ENCODE measurements around the gene KDM4D.
"Not testable (repeated sequence)": the region's sequence is repeated elsewhere in the genome, so short reads cannot be mapped to it uniquely, and the experiment has no call there.

The KDM4D gene

DNA sequence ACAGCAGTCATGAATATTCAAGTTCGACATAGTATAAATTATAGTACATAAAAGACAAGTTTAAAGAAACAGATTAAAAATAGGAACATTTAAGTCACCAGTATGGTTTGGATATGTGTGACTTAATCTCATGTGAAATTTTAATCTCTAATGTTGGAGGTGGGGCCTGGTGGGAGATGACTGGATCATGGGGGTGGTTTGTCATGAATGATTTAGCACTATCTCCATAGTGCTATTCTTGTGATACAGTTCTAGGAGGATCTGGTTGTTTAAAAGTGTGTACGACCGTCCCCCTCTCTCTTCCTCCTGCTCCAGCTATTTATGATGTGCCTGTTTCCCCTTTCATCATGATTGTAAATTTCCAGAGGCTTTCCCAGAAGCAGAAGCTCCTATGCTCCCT lies 54.8 kb downstream of the KDM4D start:
- no peak for DNase-seq

DNA sequence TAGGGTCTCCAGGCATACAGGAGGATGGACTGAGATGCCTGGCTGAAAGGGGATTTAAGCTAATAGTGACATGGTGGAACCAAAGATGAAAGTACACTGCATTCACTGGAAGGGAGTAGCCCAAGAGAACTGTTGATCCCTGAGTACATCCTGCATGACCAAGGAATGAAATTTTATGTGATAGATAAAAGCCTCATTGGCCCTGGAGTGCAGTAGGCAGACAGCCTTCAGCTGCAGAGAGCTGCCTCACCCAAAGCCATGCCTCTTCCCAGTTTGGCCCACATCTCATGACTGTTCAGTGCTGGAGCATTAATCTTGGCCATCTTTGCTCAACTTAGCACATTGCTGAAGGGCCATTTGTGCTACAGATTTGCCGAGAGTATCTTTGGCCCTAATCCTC lies 59.5 kb downstream of the KDM4D start:
- no peak for DNase-seq

DNA sequence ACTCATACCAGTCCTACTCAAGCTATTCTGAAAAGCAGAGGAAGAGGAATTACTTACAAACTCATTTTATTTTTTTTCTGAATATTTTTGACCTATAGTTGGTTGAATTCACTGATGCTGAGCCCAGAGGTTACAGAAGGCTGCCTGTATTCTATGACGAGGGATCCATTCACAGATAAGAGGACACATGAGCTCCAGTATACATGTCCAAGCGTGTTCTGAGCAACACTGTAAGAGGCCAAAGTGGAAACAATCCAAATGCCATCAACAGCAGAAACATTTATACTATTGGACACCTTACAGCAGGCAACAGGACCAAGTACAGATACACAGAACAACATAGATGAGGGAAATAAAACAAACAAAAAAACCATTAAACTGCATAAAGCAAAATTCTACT lies 61.8 kb downstream of the KDM4D start:
- DNase-seq = no peak

DNA sequence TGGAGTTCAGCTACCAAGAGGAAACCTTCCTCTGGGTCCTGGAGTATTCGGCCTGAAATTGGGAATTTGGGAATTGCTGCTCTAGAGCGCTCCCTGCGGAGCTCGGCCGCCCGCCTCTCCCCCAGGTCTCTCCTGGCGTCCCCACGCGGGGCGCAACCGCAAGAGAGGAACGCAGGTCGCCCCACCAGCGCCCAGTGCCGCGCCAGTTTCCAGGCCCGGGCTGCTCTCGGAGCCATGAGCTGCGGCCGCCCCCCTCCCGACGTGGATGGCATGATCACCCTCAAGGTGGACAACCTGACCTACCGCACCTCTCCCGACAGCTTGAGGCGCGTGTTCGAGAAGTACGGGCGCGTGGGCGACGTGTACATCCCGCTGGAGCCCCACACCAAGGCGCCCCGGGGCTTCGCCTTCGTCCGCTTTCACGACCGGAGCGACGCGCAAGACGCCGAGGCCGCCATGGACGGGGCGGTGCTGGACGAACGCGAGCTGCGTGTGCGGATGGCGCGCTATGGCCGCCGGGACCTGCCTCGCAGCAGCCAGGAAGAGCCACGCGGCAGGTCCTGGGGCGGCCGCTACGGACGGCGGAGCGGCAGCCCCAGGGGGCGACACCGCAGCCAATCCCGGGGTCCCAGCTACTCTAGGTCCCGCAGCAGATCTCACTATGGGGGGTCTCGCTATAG lies 64.0 kb downstream of the KDM4D start:
- not testable (repeated sequence) for DNase-seq

DNA sequence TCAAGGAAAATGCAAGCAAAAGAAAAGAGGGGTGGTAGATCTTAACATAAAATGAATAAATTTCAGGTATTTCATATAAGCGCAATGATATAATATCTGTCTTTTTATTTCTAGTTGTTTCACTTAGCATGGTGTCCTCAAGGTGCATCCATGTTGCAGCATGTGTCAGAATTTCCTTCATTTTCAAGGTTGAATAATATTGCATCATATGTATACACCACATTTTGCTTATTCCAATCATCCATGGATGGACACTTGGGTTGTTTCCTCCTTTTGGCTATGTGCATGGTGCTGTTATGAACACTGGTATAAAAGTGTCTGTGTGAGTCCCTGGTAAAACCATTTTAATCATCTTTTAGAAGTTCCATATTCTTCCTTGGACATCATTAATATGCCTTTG lies 68.7 kb downstream of the KDM4D start:
- no peak for DNase-seq

DNA sequence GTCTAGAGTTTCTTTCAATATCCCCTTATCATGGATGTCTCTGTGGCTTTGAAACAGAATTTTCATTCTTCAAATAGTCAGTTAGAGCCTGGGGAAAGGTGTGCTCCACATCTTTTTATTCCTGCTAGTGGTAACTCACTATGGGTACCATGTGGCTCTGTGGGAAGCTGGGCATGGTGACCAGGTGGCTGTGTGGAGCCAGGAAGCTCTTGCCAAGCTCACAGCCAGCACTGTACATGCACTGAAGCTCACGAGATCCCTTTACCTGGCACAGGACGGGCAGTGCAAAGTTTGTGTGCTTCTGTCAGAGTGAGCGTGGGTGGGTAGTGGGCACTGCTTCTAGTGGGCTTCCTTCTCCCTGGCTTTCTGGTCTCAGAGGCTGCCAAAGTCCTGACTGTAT lies 69.4 kb downstream of the KDM4D start:
- no peak for DNase-seq

DNA sequence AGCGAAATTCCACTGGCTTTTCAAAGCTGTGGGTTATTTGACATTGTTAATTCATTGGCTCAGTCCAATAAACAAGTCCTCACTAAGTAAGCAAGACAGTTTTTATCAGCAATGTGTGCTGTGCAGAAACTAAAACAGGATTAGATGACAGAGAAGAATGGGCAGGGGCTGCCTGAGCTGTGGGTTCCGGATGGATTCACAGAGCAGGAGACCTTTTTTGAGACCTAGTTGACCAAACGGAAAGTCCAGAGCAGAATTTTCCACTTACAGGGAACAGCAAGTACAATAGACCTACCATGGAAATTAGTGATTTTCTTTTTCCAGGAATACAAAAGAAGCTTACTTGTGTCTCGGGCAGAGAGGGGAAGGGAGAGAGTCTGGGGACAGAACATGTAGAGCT lies 70.5 kb downstream of the KDM4D start:
- no peak for DNase-seq

DNA sequence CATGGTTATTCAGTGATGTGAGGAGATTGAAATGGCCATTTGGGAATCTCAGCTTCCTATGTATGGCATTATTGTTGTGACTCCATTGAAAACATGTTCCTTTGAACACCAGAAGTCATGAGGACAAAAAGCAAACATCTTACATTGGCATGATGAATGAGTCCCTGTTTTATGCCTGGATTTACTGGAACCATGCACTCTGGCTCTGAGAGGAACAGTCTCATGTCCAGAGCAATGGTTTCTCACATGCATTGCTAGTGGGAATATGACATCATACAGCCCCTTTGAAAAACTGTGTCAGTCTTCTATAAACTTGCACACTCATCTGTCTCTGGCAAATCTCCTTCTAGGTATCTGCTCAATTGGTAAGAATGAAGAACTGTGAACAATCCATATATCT lies 72.3 kb downstream of the KDM4D start:
- no peak for DNase-seq

Data from amygdala (tissue), 56 donors.